ENCODE data around the gene EPB41L5.

EPB41L5 gene

DNA sequence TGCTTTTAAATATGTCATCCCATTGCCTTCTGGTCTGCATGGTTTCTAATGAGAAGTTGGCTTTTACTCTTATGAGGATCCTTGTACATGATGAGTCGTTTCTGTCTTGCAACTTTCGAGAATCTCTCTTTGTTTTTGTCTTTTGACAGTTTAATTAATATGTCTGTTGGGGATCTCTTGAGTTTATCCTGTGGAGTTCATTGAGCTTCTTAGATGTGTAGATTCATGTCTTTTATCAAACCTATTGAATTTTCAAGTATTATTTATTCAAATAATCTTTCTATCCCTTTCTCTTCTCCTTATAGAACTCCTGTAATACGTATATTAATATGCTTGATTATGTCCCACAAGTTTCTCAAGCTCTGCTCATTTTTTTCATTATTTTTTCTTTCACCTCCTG, 142.4 kb downstream of the EPB41L5 start:
- TF ChIP-seq SIN3A (IDR thresholded peaks at IDR 0.05; ENCODE audit: borderline replicate concordance, insufficient read depth, low read length) (no peak), TAF1 (IDR thresholded peaks at IDR 0.05; ENCODE audit: borderline replicate concordance, insufficient read depth, low read length) (no peak), FOXP2 (optimal IDR thresholded peaks at IDR 0.05; ENCODE audit: borderline replicate concordance, extremely low read depth, extremely low read length, insufficient read depth) (no peak), REST (IDR thresholded peaks at IDR 0.05; ENCODE audit: insufficient read depth in 1 of 2, low read depth in 2 of 2, low read length in 2 of 2) (no peak), POLR2AphosphoS5 (IDR thresholded peaks at IDR 0.05; ENCODE audit: low read depth, low read length) (no peak)

DNA sequence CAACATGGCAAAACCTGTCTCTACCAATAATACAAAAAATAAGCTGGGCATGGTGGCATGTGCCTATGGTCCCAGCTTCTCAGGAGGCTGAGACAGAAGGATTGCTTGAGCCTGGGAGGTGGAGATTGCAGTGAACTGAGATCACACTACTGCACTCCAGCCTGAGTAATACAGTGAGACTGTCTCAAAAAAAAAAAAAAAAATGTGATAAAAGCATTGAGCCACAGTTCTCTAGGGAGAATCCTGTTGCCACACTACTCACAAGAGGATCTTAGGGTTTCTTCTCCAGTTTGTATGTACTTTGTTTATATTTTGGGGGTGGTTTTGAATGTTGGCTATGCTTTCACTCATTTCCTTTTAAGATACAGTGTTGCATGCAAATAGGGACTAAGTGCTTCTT, 148.3 kb downstream of the EPB41L5 start:
- TF ChIP-seq SIN3A (IDR thresholded peaks at IDR 0.05; ENCODE audit: borderline replicate concordance, insufficient read depth, low read length), result no peak

GRCh38 chr2:120162716-120163115, 149.8 kb downstream of the EPB41L5 start:
- no peak for TF ChIP-seq POLR2AphosphoS5 (IDR thresholded peaks at IDR 0.05; ENCODE audit: low read depth, low read length)
- TF ChIP-seq SIN3A (IDR thresholded peaks at IDR 0.05; ENCODE audit: borderline replicate concordance, insufficient read depth, low read length), result no peak
- no peak for TF ChIP-seq TAF1 (IDR thresholded peaks at IDR 0.05; ENCODE audit: borderline replicate concordance, insufficient read depth, low read length)
- TF ChIP-seq REST (IDR thresholded peaks at IDR 0.05; ENCODE audit: insufficient read depth in 1 of 2, low read depth in 2 of 2, low read length in 2 of 2), result no peak
- no peak for TF ChIP-seq FOXP2 (optimal IDR thresholded peaks at IDR 0.05; ENCODE audit: borderline replicate concordance, extremely low read depth, extremely low read length, insufficient read depth)

DNA sequence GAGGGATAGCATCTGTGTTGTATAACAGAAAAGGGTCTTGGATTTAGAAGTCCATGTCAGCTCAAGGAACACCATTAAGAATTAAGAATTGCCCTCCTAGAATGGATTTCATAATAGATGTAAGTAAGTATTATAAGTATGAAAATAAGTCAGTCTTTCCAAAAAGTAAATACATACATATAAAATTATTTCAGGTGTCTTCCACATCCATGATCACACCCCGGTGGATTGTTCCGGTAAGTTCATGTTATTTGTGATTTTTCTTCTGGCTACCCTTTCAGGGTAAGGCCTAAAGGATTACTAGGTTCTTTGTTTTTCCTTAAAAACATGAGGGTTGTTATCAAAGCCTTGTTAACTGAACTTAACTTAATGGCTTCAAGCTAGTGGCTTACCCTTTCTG, 154.4 kb downstream of the EPB41L5 start:
- TF ChIP-seq FOXP2 (optimal IDR thresholded peaks at IDR 0.05; ENCODE audit: borderline replicate concordance, extremely low read depth, extremely low read length, insufficient read depth), result no peak
- TF ChIP-seq TAF1 (IDR thresholded peaks at IDR 0.05; ENCODE audit: borderline replicate concordance, insufficient read depth, low read length), result no peak
- TF ChIP-seq REST (IDR thresholded peaks at IDR 0.05; ENCODE audit: insufficient read depth in 1 of 2, low read depth in 2 of 2, low read length in 2 of 2), result no peak
- no peak for TF ChIP-seq POLR2AphosphoS5 (IDR thresholded peaks at IDR 0.05; ENCODE audit: low read depth, low read length)
- TF ChIP-seq SIN3A (IDR thresholded peaks at IDR 0.05; ENCODE audit: borderline replicate concordance, insufficient read depth, low read length), result no peak

DNA sequence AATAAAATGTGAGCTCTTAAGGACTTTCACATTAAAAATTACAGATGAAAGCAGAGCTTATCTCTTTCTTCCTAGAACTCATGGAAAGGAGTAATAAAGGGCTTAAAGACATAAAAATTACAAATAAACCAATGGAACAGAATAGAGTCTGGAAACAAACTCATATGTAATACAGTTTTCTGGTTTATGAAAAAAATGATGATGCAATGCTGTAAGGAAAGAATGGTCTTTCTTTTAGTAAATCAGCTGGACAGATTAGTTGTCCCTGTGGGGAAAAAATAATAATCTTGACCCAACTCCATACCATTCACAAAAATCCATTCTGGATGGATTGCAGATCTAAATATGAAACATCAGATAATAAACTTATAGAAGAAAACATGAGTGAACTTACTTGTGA, 156.1 kb downstream of the EPB41L5 start:
- TF ChIP-seq POLR2AphosphoS5 (IDR thresholded peaks at IDR 0.05; ENCODE audit: low read depth, low read length) (no peak), FOXP2 (optimal IDR thresholded peaks at IDR 0.05; ENCODE audit: borderline replicate concordance, extremely low read depth, extremely low read length, insufficient read depth) (no peak)

- TF ChIP-seq FOXP2 (optimal IDR thresholded peaks at IDR 0.05; ENCODE audit: borderline replicate concordance, extremely low read depth, extremely low read length, insufficient read depth), result no peak
- TF ChIP-seq POLR2AphosphoS5 (IDR thresholded peaks at IDR 0.05; ENCODE audit: low read depth, low read length), result no peak
- no peak for TF ChIP-seq REST (IDR thresholded peaks at IDR 0.05; ENCODE audit: insufficient read depth in 1 of 2, low read depth in 2 of 2, low read length in 2 of 2)
- TF ChIP-seq SIN3A (IDR thresholded peaks at IDR 0.05; ENCODE audit: borderline replicate concordance, insufficient read depth, low read length), result no peak
- TF ChIP-seq TAF1 (IDR thresholded peaks at IDR 0.05; ENCODE audit: borderline replicate concordance, insufficient read depth, low read length), result no peak
These were observed 162.2 kb downstream of the EPB41L5 start for GRCh38 chr2:120174963-120175581.
